Fibroblast of mammary gland (primary cell): ENCODE results near the gene ANKDD1B.
"Not testable (repeated sequence)": the region's sequence is repeated elsewhere in the genome, so short reads cannot be mapped to it uniquely, and the experiment has no call there.

Source experiments
- DNase-seq: peaks from one replicate; pipeline ENCODE4 v3.0.0-alpha.2; 2010; ENCODE audit warnings: low read depth
- H3K4me3 ChIP-seq: 2 replicates; pipeline ENCODE4 v1.5.1; 2011; ENCODE audit warnings: low read depth, mild to moderate bottlenecking, low read length, moderate library complexity; ENCODE audit not compliant: control insufficient read depth
- TF ChIP-seq, protein P1 (sequence below): conservative IDR thresholded peaks from 2 replicates; pipeline ENCODE4 v1.5.1; 2011; ENCODE audit warnings: low read depth, low read length, inconsistent platforms; ENCODE audit not compliant: control insufficient read depth, insufficient read depth

The ANKDD1B gene

DNA sequence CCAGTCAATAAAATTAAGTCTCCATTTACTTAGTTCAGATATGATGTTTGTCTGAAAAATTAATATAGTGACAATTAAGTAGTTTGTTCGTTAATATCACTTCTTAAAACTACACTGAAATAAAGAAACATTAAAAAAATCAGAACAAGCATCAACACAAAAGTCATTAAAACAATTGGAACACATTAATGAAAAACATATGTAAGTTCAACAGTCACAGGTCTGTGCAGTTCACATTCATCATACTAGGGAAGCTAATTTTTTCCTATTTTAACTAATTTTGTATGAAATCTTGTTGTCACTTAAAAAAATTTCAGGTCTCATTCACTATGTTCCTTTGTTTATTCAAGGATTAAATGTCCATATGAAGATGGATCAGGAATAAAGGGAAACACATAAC lies 83.5 kb downstream of the ANKDD1B start:
- H3K4me3 ChIP-seq: no peak overlapping the region
- TF ChIP-seq, protein P1, sequence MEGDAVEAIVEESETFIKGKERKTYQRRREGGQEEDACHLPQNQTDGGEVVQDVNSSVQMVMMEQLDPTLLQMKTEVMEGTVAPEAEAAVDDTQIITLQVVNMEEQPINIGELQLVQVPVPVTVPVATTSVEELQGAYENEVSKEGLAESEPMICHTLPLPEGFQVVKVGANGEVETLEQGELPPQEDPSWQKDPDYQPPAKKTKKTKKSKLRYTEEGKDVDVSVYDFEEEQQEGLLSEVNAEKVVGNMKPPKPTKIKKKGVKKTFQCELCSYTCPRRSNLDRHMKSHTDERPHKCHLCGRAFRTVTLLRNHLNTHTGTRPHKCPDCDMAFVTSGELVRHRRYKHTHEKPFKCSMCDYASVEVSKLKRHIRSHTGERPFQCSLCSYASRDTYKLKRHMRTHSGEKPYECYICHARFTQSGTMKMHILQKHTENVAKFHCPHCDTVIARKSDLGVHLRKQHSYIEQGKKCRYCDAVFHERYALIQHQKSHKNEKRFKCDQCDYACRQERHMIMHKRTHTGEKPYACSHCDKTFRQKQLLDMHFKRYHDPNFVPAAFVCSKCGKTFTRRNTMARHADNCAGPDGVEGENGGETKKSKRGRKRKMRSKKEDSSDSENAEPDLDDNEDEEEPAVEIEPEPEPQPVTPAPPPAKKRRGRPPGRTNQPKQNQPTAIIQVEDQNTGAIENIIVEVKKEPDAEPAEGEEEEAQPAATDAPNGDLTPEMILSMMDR: no peak
- peak; percentile 19 for DNase-seq

DNA sequence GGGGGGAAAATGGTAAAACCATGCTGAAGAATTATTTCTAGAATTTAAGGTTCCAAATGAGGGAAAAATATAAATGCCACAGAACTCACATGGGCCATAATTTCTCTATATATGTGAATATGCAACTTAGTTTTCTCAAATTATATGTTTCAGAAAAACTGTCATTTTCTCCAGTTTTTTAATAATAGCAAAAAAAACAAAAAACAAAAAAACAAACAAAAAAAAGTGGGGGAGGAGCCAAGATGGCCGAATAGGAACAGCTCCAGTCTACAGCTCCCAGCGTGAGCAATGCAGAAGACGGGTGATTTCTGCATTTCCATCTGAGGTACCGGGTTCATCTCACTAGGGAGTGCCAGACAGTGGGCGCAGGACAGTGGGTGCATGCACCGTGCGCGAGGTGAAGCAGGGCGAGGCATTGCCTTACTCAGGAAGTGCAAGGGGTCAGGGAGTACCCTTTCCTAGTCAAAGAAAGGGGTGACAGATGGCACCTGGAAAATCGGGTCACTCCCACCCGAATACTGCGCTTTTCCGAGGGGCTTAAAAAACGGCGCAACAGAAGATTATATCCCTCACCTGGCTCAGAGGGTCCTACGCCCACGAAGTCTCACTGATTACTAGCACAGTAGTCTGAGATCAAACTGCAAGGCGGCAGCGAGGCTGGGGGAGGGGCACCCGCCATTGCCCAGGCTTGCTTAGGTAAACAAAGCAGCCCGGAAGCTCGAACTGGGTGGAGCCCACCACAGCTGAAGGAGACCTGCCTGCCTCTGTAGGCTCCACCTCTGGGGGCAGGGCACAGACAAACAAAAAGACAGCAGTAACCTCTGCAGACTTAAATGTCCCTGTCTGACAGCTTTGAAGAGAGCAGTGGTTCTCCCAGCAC lies 84.5 kb downstream of the ANKDD1B start:
- DNase-seq: not testable (repeated sequence)

DNA sequence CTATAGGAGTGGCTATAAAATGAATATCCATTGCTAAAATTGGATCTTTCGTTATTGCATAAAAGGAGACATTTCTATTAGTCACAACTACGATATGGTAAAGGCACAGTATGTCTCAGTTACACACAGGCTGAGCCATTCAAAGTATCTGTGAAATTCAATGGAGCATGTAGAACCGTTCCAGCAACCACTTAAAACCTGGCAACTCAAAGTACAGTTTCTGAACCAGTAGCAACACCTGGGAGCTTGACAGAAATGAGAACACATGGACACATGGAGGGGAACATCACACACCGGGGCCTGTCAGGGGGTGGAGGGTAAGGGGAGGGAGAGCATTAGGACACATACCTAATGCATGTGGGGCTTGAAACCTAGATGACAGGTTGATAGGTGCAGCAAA lies 90.6 kb downstream of the ANKDD1B start:
- TF ChIP-seq, protein P1: no peak
- no peak for DNase-seq
- no peak overlapping the region for H3K4me3 ChIP-seq

More for the DNA sequence above, 84.5 kb downstream of the ANKDD1B start:
- not testable (repeated sequence) for H3K4me3 ChIP-seq

DNA sequence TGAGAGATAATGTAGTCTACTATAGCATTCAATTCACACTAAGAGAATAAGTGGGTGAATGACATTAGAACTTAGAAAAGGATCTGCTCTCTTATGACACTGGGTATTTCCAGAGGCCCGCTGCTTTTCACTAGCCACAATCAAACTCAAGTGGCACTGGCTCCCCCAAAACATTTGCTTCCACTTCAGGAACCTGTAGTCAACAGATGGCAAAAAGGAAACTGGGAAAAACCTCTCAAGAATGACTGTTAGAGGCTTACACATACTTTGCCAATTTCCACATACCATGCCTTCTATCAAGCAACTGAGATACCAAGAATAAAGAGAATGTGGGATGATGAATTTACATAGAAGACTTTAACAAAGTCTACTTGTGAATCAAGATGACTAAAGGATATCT lies 94.8 kb downstream of the ANKDD1B start:
- no peak for DNase-seq
- TF ChIP-seq, protein P1: no peak
- H3K4me3 ChIP-seq: no peak overlapping the region

DNA sequence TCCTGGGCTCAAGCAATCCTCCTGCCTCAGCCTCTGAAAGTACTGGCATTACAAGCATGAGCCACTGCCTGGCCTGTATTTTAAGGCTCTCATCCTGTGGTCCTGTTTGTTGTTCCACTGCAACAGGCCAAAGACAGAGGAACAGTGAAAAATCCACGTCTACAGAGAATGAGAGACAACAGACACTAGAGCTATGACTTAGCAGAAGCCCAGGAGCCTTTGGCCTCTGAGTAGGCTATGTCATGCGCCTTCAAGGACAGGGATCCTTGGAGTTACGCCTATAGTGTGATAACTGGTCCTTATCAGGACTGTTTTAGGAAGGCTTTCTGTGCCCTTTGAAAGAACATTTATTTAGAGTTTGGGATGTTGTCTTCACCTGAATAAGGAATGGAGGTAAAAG lies 95.5 kb downstream of the ANKDD1B start:
- no peak for DNase-seq
- H3K4me3 ChIP-seq: no peak overlapping the region
- TF ChIP-seq, protein P1: no peak

DNA sequence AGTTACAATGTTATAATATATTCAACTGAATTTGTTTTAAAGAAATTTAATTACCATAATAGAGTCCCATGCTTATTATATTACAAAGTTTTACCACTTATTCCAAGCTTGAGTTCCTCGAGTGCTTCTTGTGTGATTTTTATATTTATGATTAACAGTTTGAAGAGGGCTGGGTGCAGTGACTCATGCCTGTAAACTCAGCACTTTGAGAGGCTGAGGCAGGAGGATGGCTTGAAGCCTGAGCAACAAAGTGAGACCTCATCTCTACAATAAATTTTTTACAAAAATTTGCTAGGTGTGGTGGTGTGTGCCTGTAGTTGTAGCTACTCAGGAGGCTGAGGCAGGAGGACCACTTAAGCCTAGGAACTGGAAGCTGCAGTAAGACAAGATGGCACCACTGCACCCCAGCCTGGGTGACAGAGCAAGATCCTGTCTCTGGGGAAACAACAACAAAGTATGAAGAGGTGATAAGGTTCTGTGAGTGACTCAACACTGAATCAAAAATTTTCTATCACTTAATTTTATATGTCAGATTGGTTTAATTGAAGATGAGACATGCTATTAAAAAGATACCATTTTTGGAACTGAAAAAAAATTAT lies 96.8 kb downstream of the ANKDD1B start:
- H3K4me3 ChIP-seq: no peak overlapping the region
- peak; percentile 12 for DNase-seq
- TF ChIP-seq, protein P1: no peak

DNA sequence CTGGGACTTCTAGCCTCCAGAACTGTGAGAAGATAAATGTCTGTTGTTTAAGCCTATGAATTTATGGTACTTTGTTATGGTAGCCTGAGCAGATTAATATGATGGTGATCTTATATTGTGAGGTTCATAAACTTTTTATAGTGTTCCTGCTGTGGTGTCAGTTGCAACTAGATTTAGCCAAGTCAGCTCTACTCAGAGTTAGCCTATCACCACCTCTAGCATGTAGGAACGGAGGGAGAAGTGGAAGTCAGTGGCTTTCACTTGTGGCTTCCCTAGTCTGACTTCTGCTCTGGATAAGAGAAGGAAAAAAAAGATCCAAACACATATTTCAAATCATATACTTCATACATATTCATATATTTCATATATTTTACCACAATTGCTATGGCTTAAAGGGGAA lies 99.4 kb downstream of the ANKDD1B start:
- DNase-seq: no peak
- H3K4me3 ChIP-seq: no peak overlapping the region
- TF ChIP-seq, protein P1: no peak
